Endodermal cell (in vitro differentiated cells): Measurements from ENCODE around the gene RPH3AL. TPM values are rescaled to one million over a fixed set of nuclear protein-coding genes. Genes with fewer than 3 reads are reported as not detected.
"Not testable (repeated sequence)": the region's sequence is repeated elsewhere in the genome, so short reads cannot be mapped to it uniquely, and the experiment has no call there.

ENCODE experiments used
- DNase-seq: peaks from one replicate; pipeline ENCODE4 v3.0.0-alpha.2; 2017
- H3K27ac ChIP-seq: 2 replicates; pipeline ENCODE4 v1.5.1; 2013; ENCODE audit warnings: mild to moderate bottlenecking, low read depth, low read length, moderate library complexity
- H3K27me3 ChIP-seq: 2 replicates; pipeline ENCODE4 v1.6.1; 2013; ENCODE audit warnings: mild to moderate bottlenecking, low read length, moderate library complexity; ENCODE audit not compliant: insufficient read depth, control insufficient read depth, poor library complexity, severe bottlenecking
- H3K36me3 ChIP-seq: 2 replicates; pipeline ENCODE4 v1.7.0; 2013; ENCODE audit warnings: mild to moderate bottlenecking, low read length, moderate library complexity; ENCODE audit not compliant: control insufficient read depth, insufficient read depth
- H3K4me1 ChIP-seq: one replicate; pipeline ENCODE4 v1.7.0; 2013; ENCODE audit warnings: low read length; ENCODE audit not compliant: control insufficient read depth, insufficient read depth
- H3K4me3 ChIP-seq: 2 replicates; pipeline ENCODE4 v1.5.1; 2013; ENCODE audit warnings: mild to moderate bottlenecking, low read length, moderate library complexity
- H3K9ac ChIP-seq: 2 replicates; pipeline ENCODE4 v1.6.1; 2013; ENCODE audit warnings: mild to moderate bottlenecking, low read length, moderate library complexity; ENCODE audit not compliant: poor library complexity, severe bottlenecking; ENCODE audit errors: extremely low read depth
- H3K9me3 ChIP-seq: 2 replicates; pipeline ENCODE4 v1.6.1; 2013; ENCODE audit warnings: mild to moderate bottlenecking, low read length, moderate library complexity; ENCODE audit not compliant: control insufficient read depth
- H3K27ac Mint-ChIP-seq: 2 replicates; pipeline ENCODE4 v1.8.0; 2020; ENCODE audit warnings: mixed read lengths
- H3K27me3 Mint-ChIP-seq: 2 replicates; pipeline ENCODE4 v1.8.0; 2021; ENCODE audit warnings: mild to moderate bottlenecking, mixed read lengths; ENCODE audit not compliant: insufficient read depth
- H3K36me3 Mint-ChIP-seq: 2 replicates; pipeline ENCODE4 v1.8.0; 2020; ENCODE audit warnings: low read depth, mixed read lengths
- H3K4me1 Mint-ChIP-seq: 2 replicates; pipeline ENCODE4 v1.8.0; 2020; ENCODE audit warnings: mixed read lengths
- H3K4me3 Mint-ChIP-seq: 2 replicates; pipeline ENCODE4 v1.8.0; 2020; ENCODE audit warnings: mild to moderate bottlenecking, moderate library complexity, mixed read lengths
- H3K9me3 Mint-ChIP-seq: 2 replicates; pipeline ENCODE4 v1.8.0; 2020; ENCODE audit warnings: mild to moderate bottlenecking, mixed read lengths
- CTCF ChIP-seq: fragments of 200-600 bp; sonication (generic); conservative IDR thresholded peaks from 2 replicates; pipeline ENCODE4 v1.5.0; 2021; ENCODE audit warnings: antibody characterized with exemption, mild to moderate bottlenecking
- WGBS, 2 experiments: methylation state at CpG; one replicate each; pipeline versions ENCODE4 v1.1.5 to v1.1.7; 2013; ENCODE audit warnings: missing lambda C conversion rate in 2 of 2, mixed read lengths in 1 of 2; ENCODE audit not compliant: insufficient coverage in 1 of 2, insufficient read length in 1 of 2; 5-methylcytosine and 5-hydroxymethylcytosine counted together
- total RNA-seq, 2 donors: library from RNA; stranded (reverse); fragmentation: NEBNext Ultra II Directional in 1 of 2; extraction: Animal tissue kit (Norgen Biotek cat#: 25700) in 1 of 2; gene quantifications; 2 replicates in 1 of 2; 3 replicates in 1 of 2; pipeline ENCODE4 v1.2.1, GENCODE V29; 2021

The RPH3AL gene
- total RNA-seq, 2 donors from 2014 or later: 14.7 to 16.9 TPM

GRCh38 chr17:245611-246010 lies 107.0 kb downstream of the RPH3AL start:
- H3K27ac ChIP-seq: no peak overlapping the region
- H3K4me1 Mint-ChIP-seq: no peaks in the 10 kb centered on the region
- no peak for DNase-seq

GRCh38 chr17:245020-245419 lies 107.6 kb downstream of the RPH3AL start:
- Histone ChIP-seq H3K27me3 (no peaks in the 10 kb centered on the region), H3K9ac (no peak overlapping the region), H3K27ac (no peak overlapping the region), H3K9me3 (no peaks in the 10 kb centered on the region), H3K36me3 (no peaks in the 10 kb centered on the region), H3K4me3 (no peak overlapping the region), H3K4me1 (no peaks in the 10 kb centered on the region)
- Mint-ChIP-seq H3K4me3 (no peak overlapping the region), H3K4me1 (no peaks in the 10 kb centered on the region), H3K27ac (no peak overlapping the region), H3K9me3 (no peaks in the 10 kb centered on the region), H3K36me3 (peaks cover 6% of the 10 kb centered on the region), H3K27me3 (no peaks in the 10 kb centered on the region)
- TF ChIP-seq CTCF: no peak
- no peak for DNase-seq
- WGBS, 2 experiments: 80 to 97% methylated on average over 4 to 7 of the region's 7 CpGs

More at GRCh38 chr17:245611-246010, 107.0 kb downstream of the RPH3AL start:
- peaks cover 6% of the 10 kb centered on the region for H3K36me3 Mint-ChIP-seq
- H3K36me3 ChIP-seq: no peaks in the 10 kb centered on the region
- H3K27ac Mint-ChIP-seq: no peak overlapping the region
- no peaks in the 10 kb centered on the region for H3K27me3 ChIP-seq
- no peaks in the 10 kb centered on the region for H3K4me1 ChIP-seq
- no peak for TF ChIP-seq CTCF
- H3K9ac ChIP-seq: no peak overlapping the region
- no peaks in the 10 kb centered on the region for H3K27me3 Mint-ChIP-seq
- H3K4me3 ChIP-seq: no peak overlapping the region
- WGBS, 2 experiments: 93% methylated on average over 13 of the region's 13 CpGs
- no peak overlapping the region for H3K4me3 Mint-ChIP-seq
- no peaks in the 10 kb centered on the region for H3K9me3 ChIP-seq
- no peaks in the 10 kb centered on the region for H3K9me3 Mint-ChIP-seq

- H3K27me3 Mint-ChIP-seq, H3K27ac Mint-ChIP-seq, H3K36me3 Mint-ChIP-seq: not testable (repeated sequence)
Measured at GRCh38 chr17:243924-244323, 108.7 kb downstream of the RPH3AL start.

GRCh38 chr17:238964-239259 lies 113.7 kb downstream of the RPH3AL start:
- no peak overlapping the region for H3K27ac ChIP-seq
- no peaks in the 10 kb centered on the region for H3K9me3 ChIP-seq
- H3K4me1 ChIP-seq: no peaks in the 10 kb centered on the region
- Mint-ChIP-seq H3K9me3 (no peaks in the 10 kb centered on the region), H3K27me3 (no peaks in the 10 kb centered on the region), H3K4me1 (no peaks in the 10 kb centered on the region), H3K27ac (no peak overlapping the region), H3K36me3 (no peaks in the 10 kb centered on the region), H3K4me3 (no peak overlapping the region)
- 63% methylated on average over 4 of the region's 4 CpGs; no CpG with 5 or more reads in 1 of the 2 experiments for WGBS, 2 experiments
- no peak overlapping the region for H3K4me3 ChIP-seq
- H3K27me3 ChIP-seq: no peaks in the 10 kb centered on the region
- no peaks in the 10 kb centered on the region for H3K36me3 ChIP-seq
- TF ChIP-seq CTCF: no peak
- DNase-seq: no peak
- H3K9ac ChIP-seq: no peak overlapping the region

More at GRCh38 chr17:243924-244323, 108.7 kb downstream of the RPH3AL start:
- not testable (repeated sequence) for H3K9ac ChIP-seq, H3K4me1 Mint-ChIP-seq, H3K4me1 ChIP-seq, H3K36me3 ChIP-seq, H3K4me3 ChIP-seq, H3K9me3 ChIP-seq, H3K9me3 Mint-ChIP-seq, DNase-seq, H3K27ac ChIP-seq, H3K27me3 ChIP-seq, H3K4me3 Mint-ChIP-seq
